AG09319 (cell line): Measurements from ENCODE around the gene B4GALNT1.

Experiments
- DNase-seq: peaks from one replicate; pipeline ENCODE4 v3.0.0-alpha.2; 2010; ENCODE audit warnings: low read depth; ENCODE audit errors: extremely low read depth
- TF ChIP-seq, protein P1 (sequence below): IDR thresholded peaks from 2 replicates; pipeline ENCODE4 v1.5.1; 2011; ENCODE audit warnings: low read depth, mild to moderate bottlenecking, inconsistent platforms, low read length, moderate library complexity

The B4GALNT1 gene

DNA sequence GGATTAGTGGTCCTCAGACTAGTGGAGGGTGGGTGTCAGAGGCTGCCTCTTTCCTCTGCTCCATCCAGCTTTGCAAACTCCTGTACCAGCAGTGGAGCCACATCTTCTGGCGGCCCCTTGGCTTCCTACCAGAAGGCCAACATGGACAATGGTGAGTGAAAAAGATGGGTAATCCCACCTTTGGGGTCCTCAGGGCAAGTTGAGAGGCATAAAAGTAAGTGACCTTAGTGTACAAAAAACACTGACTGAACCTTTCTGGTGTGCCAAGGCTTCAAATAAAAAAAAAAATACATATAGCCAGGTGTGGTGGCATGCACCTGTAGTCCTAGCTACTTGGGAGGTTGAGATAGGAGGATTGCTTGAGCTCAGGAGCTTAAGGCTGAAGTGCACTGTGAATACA is 51.2 kb downstream of the B4GALNT1 start:
- TF ChIP-seq, protein P1, sequence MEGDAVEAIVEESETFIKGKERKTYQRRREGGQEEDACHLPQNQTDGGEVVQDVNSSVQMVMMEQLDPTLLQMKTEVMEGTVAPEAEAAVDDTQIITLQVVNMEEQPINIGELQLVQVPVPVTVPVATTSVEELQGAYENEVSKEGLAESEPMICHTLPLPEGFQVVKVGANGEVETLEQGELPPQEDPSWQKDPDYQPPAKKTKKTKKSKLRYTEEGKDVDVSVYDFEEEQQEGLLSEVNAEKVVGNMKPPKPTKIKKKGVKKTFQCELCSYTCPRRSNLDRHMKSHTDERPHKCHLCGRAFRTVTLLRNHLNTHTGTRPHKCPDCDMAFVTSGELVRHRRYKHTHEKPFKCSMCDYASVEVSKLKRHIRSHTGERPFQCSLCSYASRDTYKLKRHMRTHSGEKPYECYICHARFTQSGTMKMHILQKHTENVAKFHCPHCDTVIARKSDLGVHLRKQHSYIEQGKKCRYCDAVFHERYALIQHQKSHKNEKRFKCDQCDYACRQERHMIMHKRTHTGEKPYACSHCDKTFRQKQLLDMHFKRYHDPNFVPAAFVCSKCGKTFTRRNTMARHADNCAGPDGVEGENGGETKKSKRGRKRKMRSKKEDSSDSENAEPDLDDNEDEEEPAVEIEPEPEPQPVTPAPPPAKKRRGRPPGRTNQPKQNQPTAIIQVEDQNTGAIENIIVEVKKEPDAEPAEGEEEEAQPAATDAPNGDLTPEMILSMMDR = no peak
- no peak for DNase-seq

DNA sequence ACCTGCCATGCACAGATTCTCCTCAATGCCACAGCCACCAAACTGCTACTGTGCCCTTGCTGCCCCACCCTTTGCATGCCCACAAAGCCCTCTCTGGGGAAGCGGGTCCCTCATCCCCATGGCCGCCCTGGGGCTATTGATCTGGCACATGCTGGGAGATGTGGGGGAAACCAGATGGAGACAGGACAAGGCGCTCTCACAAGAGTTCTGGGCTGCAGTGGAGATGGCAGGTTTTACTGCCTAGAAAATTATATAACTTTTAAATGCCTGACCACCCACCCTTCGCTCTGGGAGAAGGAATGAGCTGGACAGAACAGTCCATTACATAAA is 52.6 kb downstream of the B4GALNT1 start:
- TF ChIP-seq, protein P1 = no peak
- DNase-seq = no peak

DNA sequence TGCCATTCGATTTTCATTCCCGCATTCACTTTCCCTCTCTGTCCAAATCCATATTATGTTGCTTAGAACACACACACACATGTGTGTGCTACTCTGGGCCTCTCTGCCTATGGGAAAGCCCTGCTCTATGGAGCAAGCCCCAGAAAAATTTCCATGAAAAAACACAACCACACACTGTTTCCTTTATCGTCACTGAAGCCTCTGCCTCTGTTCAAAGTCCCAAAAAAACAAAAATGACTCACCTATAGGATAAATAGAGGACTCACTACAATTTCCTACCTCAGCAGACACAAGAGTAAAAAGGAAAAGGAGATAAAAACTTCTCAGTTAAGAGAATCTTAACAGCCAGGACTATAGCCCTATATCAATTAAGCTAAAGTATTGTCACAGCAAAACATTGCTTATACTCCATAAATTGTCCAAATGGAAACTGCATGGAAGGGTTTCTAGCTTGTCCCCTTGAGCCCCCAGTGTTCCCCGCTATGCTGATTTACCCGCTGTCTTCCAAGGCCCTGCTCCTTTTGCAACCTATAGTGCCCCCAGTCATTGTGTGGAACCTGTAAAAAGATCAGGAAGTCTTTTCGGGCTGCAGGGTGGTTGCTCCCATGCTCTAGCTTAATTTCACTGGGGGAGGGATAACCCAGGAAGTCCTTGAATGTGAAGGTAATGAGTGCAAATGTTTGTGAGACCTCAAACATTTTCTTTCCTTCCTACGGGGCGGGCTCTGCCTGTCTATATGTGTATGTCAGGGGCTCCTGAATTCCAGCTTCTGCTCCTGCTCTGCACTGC is 53.1 kb downstream of the B4GALNT1 start:
- no peak for DNase-seq
- TF ChIP-seq, protein P1 = no peak

DNA sequence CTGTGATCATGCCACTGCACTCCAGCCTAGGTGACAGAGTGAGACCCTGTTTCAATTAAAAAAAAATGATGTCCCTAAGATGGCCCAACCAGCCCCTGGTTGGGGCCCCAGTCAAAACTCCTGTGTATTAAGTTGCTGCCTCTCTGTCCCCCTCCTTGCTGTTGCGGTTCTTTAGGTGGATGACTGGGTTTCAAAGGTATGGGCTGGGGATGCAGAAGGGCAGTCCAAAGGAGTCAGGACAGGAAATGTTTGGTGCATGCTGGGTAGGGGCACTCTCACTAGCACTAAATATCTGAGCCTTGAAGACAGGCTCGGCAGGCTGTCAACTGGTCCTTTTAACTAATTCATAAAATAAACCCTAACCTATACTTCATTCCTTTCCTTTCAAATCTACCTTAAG is 54.0 kb downstream of the B4GALNT1 start:
- DNase-seq = no peak
- TF ChIP-seq, protein P1 = no peak

DNA sequence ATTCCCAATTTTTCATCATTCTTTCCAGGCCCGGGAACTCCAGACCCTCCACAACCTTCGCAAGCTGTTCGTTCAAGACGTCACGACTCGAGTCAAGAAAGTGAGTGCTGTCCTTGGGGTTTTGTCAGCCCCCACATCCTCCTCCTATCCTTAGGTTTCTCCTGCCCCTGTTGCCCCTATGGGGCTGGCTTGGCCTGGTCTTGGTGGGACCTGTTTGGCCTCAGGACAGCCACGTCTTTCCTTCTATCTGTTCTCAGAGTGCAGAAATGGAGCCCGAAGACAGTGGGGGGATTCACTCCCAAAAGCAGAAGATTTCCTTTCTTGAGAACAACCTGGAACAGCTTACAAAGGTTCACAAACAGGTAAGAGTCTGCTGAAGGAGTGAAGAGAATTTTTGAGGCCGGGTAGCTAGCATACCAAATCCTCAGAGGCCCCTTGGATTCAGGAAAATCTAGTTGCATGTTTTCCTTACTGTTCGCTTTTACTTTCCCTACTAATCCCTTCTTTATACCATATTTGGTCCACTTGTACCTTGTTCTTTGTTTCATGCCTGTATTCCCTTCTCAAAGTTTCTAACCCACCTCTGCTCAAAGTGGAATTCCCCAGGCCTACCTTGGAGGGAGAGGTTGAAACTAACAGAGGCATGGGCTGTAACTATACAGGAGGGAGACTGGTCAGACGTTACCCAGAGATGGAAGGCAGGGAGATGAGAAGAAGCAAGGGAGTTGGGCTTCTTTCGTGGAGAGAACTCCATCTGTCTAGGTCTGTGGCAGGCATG is 54.8 kb downstream of the B4GALNT1 start:
- no peak for DNase-seq
- TF ChIP-seq, protein P1 = no peak

DNA sequence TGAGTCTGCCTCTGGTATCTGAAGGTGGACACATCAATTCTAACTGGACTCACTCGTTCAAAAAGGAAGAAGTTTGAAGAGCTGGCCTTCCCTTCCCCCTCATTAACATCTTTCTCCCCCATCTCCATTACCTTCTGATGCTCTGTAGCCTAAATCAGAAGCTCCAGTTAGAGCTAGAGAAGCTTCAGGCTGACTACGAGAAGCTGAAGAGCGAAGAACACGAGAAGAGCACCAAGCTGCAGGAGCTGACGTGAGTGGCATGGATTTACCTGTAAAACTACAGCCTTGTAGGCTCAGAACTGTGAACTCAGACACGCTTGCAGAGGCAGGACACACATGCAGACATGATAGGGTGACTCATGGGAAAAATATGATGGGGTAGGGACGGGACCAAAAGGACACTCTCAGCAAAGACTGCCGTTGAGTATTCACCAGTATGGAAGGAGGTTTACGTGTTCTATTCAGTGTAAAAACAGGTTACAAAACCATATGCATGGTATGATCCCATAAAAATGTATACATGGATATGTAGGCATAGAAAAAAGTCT is 56.3 kb downstream of the B4GALNT1 start:
- no peak for DNase-seq

More for the DNA sequence above, 56.3 kb downstream of the B4GALNT1 start:
- TF ChIP-seq, protein P1 = no peak
